Epithelial cell of prostate (primary cell): ENCODE data around the gene TSSK6.

Experiments used
- DNase-seq: peaks from one replicate; pipeline ENCODE4 v3.0.0-alpha.2; 2011; ENCODE audit warnings: low read depth, low spot score
- H3K27ac ChIP-seq: fragments of 450-650 bp; 2 replicates; pipeline ENCODE4 v1.5.1; 2017; ENCODE audit warnings: mild to moderate bottlenecking

Gene TSSK6

DNA sequence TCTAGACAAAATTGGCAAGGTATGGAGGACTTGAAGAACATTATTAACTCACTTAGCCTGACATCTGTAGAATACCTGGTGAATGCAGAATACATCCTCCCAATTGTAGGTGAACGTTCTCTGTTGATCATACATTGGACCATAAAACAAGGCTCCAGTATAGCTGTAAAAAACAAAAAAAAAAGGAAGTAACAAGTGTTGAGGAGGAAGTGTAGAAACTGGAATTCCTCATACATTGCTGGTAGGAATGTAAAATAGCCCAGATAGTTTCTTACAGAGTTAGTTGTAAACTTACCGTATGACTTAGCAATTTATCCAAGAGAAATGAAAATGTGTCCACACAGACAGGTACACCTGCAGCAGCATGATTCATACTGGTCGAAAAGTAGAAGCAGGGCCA is 44.8 kb downstream of the TSSK6 start:
- DNase-seq: no peak
- no peak overlapping the region for H3K27ac ChIP-seq

DNA sequence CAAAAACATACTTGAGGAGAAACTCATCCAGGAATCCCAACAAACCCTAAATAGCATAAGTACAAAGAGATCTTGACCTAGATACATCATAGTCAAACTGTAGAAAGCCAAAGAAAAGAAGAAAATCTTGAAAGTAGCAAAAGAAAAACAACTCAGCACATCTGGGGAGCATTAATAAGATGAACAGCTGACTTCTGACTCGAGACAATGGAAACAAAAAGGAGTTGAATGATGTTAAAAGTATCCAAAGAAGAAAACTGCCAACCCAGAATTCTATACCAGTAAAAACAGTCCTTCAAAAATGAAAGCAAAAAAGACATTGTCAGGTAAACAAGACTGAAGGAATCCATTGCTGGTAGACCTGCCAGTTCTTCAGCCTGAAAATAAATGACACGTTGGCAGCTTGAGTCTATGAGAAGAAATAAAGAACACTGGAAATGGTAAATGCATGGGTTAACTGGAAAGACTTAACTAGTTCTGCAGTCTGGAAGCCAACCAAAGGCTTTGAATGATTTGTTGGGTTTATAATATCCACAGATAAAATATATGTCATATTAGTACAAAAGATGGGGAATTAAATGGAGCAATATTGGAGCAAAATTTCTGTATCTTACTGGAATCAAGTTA is 46.8 kb downstream of the TSSK6 start:
- DNase-seq: no peak
- H3K27ac ChIP-seq: no peak overlapping the region

DNA sequence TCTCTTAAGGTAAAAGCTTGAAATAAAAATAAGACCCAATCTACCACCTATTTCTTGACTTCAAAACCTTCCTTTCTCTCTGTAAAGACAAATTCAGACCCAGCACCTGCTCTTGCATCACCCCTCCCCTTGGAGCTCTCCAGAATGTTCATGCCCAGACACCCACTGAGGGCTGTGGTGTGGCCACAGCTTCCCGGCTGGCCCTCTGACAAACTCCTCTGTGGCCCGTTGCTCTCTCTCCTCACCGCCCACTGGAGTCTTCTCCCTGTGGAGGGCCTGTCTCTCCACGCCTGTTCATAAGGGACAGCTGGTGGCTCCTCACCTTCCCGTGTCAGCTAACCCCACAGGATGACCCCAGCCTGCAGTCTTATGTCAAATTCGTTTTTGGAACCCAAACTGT is 49.1 kb downstream of the TSSK6 start:
- DNase-seq: no peak
- no peak overlapping the region for H3K27ac ChIP-seq

GRCh38 chr19:19465436-19466070 is 49.8 kb downstream of the TSSK6 start:
- no peak for DNase-seq
- no peak overlapping the region for H3K27ac ChIP-seq

DNA sequence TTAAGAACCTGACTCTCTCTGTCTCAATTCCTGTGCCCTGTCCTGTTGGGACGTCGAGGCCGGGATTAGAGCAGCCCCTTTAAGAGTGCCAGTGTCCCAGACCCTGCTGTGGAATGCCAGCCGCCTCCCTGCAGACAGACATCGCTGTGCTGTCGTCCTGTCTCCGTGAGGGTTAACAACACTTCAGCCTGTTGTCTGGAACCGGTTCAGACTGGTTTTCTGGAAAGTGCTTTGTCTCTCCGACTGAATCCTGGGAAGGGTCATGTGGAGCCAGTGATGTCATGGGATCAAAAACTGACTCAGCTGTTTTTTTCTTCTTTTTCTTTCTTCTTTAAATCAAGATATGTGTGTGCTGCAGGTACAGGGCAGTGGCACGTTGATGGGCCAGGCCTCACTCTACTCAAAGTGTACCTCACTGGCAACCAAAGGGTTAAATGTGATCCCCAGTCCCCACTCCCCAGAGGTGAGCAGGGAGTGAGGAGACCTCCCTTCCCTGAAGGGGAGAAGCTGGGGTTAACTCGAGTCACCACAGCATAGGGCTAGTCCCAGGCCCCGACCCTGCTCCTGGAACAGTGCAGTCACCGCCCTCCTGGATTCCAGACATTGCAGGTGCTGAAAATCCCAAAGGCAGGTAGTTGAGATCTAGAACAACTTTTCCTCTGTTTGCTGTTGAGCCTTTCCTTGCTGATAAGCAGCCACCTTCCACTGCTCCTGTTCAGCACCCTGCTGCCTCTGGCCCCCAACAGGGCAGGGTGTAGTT is 50.8 kb downstream of the TSSK6 start:
- peak; percentile 44 for DNase-seq
- H3K27ac ChIP-seq: peak overlapping the region; percentile 46
